DND-41 (cell line): Measurements from ENCODE around the gene TMC2.
"Not testable (repeated sequence)": the region's sequence is repeated elsewhere in the genome, so short reads cannot be mapped to it uniquely, and the experiment has no call there.

Experiments
- ATAC-seq: fragments of 200-7000 bp; cut with Tn5 transposase; 3 replicates; pipeline ENCODE4 v1.9.1; 2021; ENCODE audit warnings: low read depth; ENCODE audit not compliant: insufficient read depth
- DNase-seq: peaks from one replicate; pipeline ENCODE4 v3.0.0-alpha.2; 2020
- H2AFZ ChIP-seq: 2 replicates; pipeline ENCODE4 v1.6.0; 2012; ENCODE audit warnings: low read depth, low read length
- H3K27ac ChIP-seq: 2 replicates; pipeline ENCODE4 v1.5.1; 2012; ENCODE audit warnings: low read length, inconsistent platforms
- H3K27me3 ChIP-seq: fragments of 200-600 bp; sonication (generic); 2 replicates; pipeline ENCODE4 v1.6.0; 2012; ENCODE audit warnings: low read length, mild to moderate bottlenecking, inconsistent platforms; ENCODE audit not compliant: insufficient read depth, poor library complexity
- H3K36me3 ChIP-seq: 2 replicates; pipeline ENCODE4 v1.5.1; 2012; ENCODE audit warnings: low read length, inconsistent platforms; ENCODE audit not compliant: insufficient read depth
- H3K4me1 ChIP-seq: 2 replicates; pipeline ENCODE4 v1.5.1; 2012; ENCODE audit warnings: mild to moderate bottlenecking, low read length; ENCODE audit not compliant: insufficient read depth
- H3K4me2 ChIP-seq: 2 replicates; pipeline ENCODE4 v1.6.0; 2012; ENCODE audit warnings: mild to moderate bottlenecking, moderate library complexity, low read length, inconsistent platforms; ENCODE audit not compliant: insufficient read depth
- H3K4me3 ChIP-seq, 2 experiments: fragments of 200-600 bp in 1 of 2; shearing (Covaris generic) in 1 of 2; 2 replicates each; pipeline ENCODE4 v1.5.1; 2012 to 2016; ENCODE audit warnings: inconsistent platforms in 2 of 2, low read length in 2 of 2, mild to moderate bottlenecking in 2 of 2, low read depth in 1 of 2, moderate library complexity in 1 of 2
- H3K79me2 ChIP-seq: 2 replicates; pipeline ENCODE4 v1.6.0; 2012; ENCODE audit warnings: low read length, inconsistent platforms; ENCODE audit not compliant: insufficient read depth
- H3K9ac ChIP-seq: 2 replicates; pipeline ENCODE4 v1.6.0; 2012; ENCODE audit warnings: low read depth, mild to moderate bottlenecking, inconsistent platforms, low read length, moderate library complexity
- H3K9me3 ChIP-seq: 2 replicates; pipeline ENCODE4 v1.5.1; 2012; ENCODE audit warnings: low read length, moderate library complexity, mild to moderate bottlenecking, inconsistent platforms; ENCODE audit not compliant: insufficient read depth, severe bottlenecking
- H4K20me1 ChIP-seq: 2 replicates; pipeline ENCODE4 v1.6.0; 2012; ENCODE audit warnings: low read length; ENCODE audit not compliant: insufficient read depth
- EZH2 ChIP-seq: IDR thresholded peaks from 3 replicates; pipeline ENCODE4 v1.6.1; 2012; ENCODE audit warnings: borderline replicate concordance, low read depth, mild to moderate bottlenecking, moderate library complexity, low read length, inconsistent platforms; ENCODE audit not compliant: severe bottlenecking
- TF ChIP-seq, protein P1 (sequence below): IDR thresholded peaks from 2 replicates; pipeline ENCODE4 v1.5.1; 2012; ENCODE audit warnings: borderline replicate concordance, low read length, moderate library complexity, mild to moderate bottlenecking; ENCODE audit not compliant: poor library complexity, severe bottlenecking; ENCODE audit errors: extremely low read depth

The TMC2 gene

DNA sequence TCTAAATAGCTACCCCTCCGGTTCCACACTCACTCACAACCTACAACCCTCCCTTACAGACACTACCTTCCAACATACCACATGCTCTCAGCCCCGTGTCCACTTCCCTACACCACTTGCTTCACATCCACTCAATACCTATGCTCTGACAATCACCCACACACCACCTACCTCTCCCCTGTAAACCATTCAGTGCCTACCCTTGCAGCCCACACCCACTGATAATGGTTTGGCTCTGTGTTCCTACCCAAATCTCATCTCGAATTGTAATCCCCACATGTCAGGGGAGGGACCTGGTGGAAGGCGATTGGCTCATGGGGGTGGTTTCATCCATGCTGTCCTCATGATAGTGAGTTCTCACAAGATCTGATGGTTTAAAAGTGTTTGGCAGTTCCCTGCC, 17.8 kb upstream of the TMC2 start:
- peaks cover 20% of the 10 kb centered on the region for H3K27me3 ChIP-seq
- no peak overlapping the region for H3K4me3 ChIP-seq
- H4K20me1 ChIP-seq, result no peaks in the 10 kb centered on the region
- H3K79me2 ChIP-seq, result no peaks in the 10 kb centered on the region
- no peak overlapping the region for H3K27ac ChIP-seq
- H3K4me2 ChIP-seq, result no peak overlapping the region
- no peaks in the 10 kb centered on the region for H3K4me1 ChIP-seq
- no peak for DNase-seq
- H3K36me3 ChIP-seq, result no peaks in the 10 kb centered on the region
- no peak for ATAC-seq
- no peaks in the 10 kb centered on the region for H3K9me3 ChIP-seq
- H3K9ac ChIP-seq, result no peak overlapping the region
- no peak for TF ChIP-seq EZH2
- TF ChIP-seq, protein P1, sequence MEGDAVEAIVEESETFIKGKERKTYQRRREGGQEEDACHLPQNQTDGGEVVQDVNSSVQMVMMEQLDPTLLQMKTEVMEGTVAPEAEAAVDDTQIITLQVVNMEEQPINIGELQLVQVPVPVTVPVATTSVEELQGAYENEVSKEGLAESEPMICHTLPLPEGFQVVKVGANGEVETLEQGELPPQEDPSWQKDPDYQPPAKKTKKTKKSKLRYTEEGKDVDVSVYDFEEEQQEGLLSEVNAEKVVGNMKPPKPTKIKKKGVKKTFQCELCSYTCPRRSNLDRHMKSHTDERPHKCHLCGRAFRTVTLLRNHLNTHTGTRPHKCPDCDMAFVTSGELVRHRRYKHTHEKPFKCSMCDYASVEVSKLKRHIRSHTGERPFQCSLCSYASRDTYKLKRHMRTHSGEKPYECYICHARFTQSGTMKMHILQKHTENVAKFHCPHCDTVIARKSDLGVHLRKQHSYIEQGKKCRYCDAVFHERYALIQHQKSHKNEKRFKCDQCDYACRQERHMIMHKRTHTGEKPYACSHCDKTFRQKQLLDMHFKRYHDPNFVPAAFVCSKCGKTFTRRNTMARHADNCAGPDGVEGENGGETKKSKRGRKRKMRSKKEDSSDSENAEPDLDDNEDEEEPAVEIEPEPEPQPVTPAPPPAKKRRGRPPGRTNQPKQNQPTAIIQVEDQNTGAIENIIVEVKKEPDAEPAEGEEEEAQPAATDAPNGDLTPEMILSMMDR, result no peak
- H2AFZ ChIP-seq, result no peak overlapping the region

DNA sequence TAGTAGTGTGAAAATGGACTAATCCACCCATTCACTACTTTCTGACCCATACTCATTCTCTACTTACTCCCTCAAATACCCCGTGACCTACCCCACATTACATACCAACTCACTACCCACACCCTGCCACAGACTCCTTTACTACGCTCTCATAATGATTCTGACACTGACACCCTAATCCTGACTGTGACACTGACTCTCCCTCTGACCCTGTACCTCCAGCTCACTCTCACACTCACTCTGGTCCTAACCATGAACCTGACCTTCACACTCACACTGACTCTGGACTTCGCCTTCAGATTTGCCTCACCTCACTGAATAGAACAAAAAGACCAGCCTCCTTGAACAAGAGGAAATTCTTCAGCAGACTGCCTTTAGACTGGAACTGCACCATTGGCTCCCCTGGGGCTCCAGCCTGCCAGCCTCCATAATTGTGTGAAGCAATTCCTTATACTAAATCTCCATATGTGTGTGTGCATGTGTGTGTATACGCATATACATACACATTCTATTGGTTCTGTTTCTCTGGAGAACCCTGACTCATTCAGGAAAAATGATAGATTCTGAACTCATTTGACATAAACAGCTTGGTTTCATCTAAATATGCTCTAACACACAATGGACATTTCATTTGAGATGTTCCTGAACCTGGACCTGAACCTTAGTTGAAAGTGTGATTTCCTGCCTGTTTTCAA, 17.1 kb upstream of the TMC2 start:
- H3K4me2 ChIP-seq, result no peak overlapping the region

DNA sequence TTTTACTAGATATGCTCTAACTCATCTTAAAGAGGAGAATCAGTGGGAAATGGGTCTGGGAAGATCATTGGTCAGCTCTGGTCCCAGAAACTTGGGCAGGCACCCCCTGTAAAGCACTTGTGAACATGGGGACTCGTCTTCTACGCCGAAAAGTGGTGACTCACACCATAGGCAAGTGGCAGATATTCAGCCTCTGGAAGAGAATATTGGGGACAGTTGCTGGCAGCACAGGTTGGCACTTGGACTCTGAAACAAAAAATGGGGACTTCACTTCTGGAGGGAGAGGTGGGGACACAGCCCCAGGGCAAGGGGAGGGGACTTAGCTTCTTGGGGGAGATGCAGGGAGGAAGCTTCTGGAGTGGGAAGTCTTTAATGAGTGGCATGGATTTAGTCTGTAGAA, 15.8 kb upstream of the TMC2 start:
- no peaks in the 10 kb centered on the region; the same call in 1 of the 2 replicates for H4K20me1 ChIP-seq
- ATAC-seq (no peak), DNase-seq (no peak)
- no peak overlapping the region for H3K27ac ChIP-seq
- no peak overlapping the region for H3K4me3 ChIP-seq
- H2AFZ ChIP-seq, result no peak overlapping the region
- peaks cover 14% of the 10 kb centered on the region for H3K4me1 ChIP-seq
- TF ChIP-seq, protein P1, result no peak
- TF ChIP-seq EZH2, result no peak
- no peaks in the 10 kb centered on the region for H3K36me3 ChIP-seq
- no peak overlapping the region for H3K9ac ChIP-seq
- H3K9me3 ChIP-seq, result no peaks in the 10 kb centered on the region
- H3K4me2 ChIP-seq, result no peak overlapping the region
- no peaks in the 10 kb centered on the region for H3K79me2 ChIP-seq
- H3K27me3 ChIP-seq, result peaks cover 20% of the 10 kb centered on the region

More for the DNA sequence above, 17.1 kb upstream of the TMC2 start:
- ATAC-seq (no peak), DNase-seq (no peak)
- Histone ChIP-seq H4K20me1 (no peaks in the 10 kb centered on the region; the same call in 1 of the 2 replicates), H3K4me3 (no peak overlapping the region), H3K9ac (no peak overlapping the region), H3K27me3 (peaks cover 14% of the 10 kb centered on the region), H3K36me3 (no peaks in the 10 kb centered on the region), H3K9me3 (no peaks in the 10 kb centered on the region), H3K4me1 (peaks cover 5% of the 10 kb centered on the region), H3K79me2 (no peaks in the 10 kb centered on the region), H3K27ac (no peak overlapping the region), H2AFZ (no peak overlapping the region)
- TF ChIP-seq EZH2, result no peak

DNA sequence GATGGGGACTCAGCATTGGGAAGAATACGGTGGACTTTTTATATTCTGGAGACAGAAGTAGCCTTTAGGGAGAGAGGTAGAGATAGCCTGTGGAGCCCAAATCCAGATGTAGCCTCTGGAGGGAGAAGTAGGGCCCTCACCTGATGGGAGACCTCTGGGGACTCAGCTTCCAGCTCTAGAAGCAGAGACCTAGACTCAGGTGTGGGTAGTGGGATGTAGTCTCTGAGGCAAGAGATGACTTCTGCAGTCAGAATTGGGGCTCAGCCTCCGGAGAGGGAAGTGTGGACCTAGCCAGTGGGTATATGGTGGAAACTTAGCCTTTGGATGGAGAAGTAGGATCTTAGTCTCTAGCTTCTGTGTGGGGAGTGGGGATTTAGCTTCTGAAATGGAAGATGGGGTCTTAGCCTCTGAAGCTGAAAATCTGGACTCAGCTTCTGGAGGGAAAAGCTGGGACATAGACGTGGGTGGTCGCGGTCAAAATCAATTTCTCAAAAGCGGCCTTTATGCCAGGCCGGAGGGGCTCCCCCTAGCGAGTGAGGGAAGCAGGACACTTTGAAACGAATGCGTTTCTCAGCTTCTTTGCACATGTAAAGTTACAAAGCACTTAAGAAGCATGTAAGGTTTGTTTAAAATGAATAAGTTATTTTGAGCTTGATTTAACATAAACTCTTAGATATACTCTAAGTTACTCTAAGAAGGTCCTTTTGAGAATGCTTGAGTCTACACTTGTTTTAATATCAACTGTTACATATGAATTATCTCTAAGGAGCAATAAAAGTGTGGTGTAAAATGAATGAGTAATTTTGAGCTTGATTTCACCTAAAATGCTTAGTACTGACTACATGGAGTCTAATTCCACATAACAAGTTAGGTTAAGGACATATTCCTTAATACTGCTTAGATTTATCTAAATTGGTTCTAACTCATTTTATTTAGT, 14.7 kb upstream of the TMC2 start:
- ATAC-seq, result no peak
- Histone ChIP-seq H3K4me1 (peaks cover 18% of the 10 kb centered on the region), H4K20me1 (no peaks in the 10 kb centered on the region; the same call in 1 of the 2 replicates), H3K9me3 (no peaks in the 10 kb centered on the region), H3K4me2 (no peak overlapping the region), H3K79me2 (no peaks in the 10 kb centered on the region), H2AFZ (no peak overlapping the region), H3K27me3 (peaks cover 13% of the 10 kb centered on the region), H3K4me3 (no peak overlapping the region), H3K36me3 (no peaks in the 10 kb centered on the region), H3K9ac (no peak overlapping the region), H3K27ac (no peak overlapping the region)
- TF ChIP-seq, protein P1, result peak; percentile 84
- no peak for TF ChIP-seq EZH2
- DNase-seq, result peak; percentile 40

DNA sequence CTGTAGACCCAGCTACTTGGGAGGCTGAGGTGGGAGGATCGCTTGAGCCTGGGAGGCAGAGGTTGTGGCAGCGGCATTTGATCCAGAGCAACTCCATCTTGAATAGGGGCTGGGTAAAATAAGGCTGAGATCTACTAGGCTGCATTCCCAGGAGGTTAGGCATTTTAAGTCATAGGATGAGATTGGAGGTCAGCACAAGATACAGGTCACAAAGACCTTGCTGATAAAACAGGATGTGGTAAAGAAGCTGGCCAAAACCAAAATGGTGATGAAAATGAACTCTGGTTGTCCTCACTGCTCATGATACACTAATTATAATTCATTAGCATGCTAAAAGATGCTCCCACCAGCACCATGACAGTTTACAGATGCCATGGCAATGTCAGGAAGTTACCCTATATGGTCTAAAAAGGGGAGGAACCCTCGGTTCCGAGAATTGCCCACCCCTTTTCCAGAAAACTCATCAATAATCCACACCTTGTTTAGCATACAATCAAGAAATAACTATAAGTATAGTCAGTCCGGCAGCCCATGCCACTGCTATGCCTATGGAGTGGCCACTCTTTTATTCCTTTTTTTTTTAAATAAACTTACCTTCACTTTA, 13.4 kb upstream of the TMC2 start:
- H3K4me1 ChIP-seq, result peaks cover 18% of the 10 kb centered on the region
- not testable (repeated sequence) for H3K4me2 ChIP-seq, H3K27ac ChIP-seq, H3K4me3 ChIP-seq, H3K9ac ChIP-seq, H4K20me1 ChIP-seq, H2AFZ ChIP-seq, H3K79me2 ChIP-seq, H3K9me3 ChIP-seq, ATAC-seq, H3K36me3 ChIP-seq
- H3K27me3 ChIP-seq, result peaks cover 13% of the 10 kb centered on the region
- peak; percentile 20 for DNase-seq
